ENCODE results near the gene CEACAM8.
"Not testable (repeated sequence)": the region's sequence is repeated elsewhere in the genome, so short reads cannot be mapped to it uniquely, and the experiment has no call there.

Gene CEACAM8

DNA sequence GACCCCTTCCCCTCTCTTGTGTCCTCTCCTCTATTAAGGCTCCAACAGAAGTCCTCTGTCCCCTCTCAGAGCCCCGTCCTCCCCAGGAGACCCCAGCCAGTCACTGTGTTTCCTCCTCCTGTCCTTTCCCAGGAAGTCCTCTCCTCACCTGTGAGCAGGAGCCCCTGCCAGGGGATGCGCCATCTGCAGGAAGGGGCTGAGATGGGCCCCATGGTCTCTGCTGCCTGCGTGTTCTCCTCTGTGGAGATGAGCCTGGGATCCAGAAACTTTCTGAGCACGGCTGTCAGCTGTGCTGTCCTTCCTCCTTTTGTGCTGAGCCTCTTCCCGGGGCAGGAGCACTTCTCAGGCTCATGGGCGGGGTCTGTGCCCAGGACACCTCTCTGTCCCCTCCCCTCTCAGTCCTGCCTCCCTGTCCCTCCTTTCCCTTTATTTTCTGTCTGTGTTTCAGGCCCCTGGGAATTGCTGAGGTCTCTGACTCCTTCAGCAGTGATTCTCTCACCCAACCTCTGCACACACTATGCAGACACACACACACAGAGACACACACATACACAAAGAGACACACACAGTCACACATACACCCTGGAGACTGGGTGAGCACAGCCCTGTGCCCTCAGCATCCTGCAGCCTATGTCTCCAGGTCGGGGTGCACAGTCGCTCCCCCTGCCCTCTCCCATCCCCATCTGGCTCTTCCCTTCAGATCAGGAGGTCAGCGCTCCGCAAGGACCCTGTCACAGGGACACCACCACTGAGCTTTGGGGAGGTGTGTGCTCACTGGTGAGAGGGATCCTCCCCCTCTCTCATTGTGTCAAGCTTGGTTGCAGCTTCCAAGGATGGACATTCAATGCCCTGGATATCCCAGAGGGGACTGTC is at the start of gene CEACAM8:
TSS of gene CEACAM8 (minus strand) at position 308 of the 873 bp plus-strand sequence. CDS start at position 212, 96 bp downstream.
- no peak for DNase-seq

GRCh38 chr19:42639324-42640092 is 44.8 kb upstream of the CEACAM8 start:
- DNase-seq: not testable (repeated sequence)

DNA sequence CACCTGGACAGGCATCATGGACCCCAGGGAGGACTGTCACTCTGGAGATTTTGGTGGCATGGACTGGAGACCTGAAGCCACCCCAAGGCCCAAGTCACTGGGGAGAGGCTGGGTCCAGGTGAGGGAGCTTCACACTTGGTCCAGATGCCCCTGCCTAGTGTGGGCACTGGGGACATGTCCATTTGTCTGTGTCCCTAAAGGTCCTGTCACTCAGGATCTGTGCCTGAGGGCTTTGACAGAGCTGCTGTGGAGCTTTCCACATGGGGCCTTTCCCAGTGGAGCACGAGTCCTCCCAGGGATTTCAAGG is 40.5 kb upstream of the CEACAM8 start:
- no peak for DNase-seq

GRCh38 chr19:42634409-42635232 is 39.9 kb upstream of the CEACAM8 start:
- peak; percentile 74 for DNase-seq

DNA sequence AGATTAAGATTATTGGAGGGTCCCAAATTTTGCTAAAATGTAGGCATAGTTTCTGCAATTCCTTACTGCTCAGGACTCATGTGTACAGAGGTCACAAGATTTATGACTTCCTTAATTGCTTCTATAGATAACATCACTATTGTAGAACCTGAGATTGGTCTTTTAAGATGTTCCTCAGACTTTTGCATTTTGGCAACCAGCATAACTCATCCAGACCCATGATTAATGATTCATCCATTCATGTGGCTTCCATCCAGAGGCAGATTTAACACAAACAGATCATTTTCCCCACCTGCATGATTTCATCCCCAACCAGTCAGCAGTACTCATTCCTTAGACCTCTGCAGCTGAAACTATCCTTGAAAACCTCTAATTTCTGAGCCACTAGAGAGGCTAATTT is 34.5 kb upstream of the CEACAM8 start:
- DNase-seq: no peak

GRCh38 chr19:42628411-42629140 is 33.9 kb upstream of the CEACAM8 start:
- no peak for DNase-seq

- no peak for DNase-seq
Measured at GRCh38 chr19:42627916-42628315, 33.2 kb upstream of the CEACAM8 start.

DNA sequence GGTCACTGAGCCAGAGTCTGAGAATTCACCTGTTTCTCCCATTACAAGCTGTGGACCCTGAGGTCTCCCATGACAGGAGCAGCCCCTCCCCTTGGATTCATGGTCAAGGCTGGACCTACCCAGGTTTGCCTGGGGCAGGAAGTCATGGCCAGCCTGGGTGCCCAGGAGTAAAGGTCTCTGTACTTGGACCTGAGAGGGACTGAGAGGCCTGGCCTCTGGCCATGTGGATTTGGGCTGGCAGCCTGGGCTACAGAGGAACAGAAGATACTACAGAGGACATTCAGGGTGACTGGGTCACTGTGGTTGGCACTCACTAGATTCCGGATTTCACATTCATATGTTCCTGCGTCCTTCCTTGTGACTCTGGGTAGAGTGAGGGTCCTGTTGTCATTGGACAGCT is 31.5 kb upstream of the CEACAM8 start:
- no peak for DNase-seq

DNA sequence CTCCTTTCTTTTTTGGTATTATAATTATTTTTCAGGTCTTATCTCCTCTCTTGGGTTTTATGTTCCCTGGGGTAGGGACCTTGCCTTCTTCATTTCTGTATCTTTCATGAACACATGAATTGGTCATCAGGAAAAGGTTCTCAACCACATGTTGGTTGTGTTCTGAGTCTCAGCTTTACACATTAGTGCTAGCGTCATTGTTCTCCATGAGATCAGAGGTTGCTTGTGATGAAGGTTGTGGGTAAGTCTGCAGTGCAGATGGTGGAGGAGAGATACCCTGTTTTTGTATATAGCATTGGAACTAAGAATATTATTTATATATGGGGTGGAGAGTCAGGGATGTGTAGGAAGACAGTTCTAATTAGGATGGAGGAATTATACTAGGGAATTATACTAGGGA is 24.5 kb upstream of the CEACAM8 start:
- no peak for DNase-seq

GRCh38 chr19:42613666-42614065 is 18.9 kb upstream of the CEACAM8 start:
- DNase-seq: no peak

DNA sequence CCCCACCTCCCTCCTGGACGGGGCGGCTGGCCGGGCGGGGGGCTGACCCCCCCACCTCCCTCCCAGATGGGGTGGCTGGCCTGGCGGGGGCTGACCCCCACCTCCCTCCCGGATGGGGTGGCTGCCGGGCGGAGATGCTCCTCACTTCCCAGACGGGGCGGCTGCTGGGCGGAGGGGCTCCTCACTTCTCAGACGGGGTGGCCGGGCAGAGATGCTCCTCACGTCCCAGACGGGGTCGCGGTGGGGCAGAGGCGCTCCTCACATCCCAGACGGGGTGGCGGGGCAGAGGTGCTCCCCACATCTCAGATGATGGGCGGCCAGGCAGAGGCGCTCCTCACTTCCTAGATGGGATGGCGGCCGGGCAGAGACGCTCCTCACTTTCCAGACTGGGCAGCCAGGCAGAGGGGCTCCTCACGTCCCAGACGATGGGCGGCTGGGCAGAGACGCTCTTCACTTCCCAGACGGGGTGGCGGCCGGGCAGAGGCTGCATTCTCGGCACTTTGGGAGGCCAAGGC is 15.7 kb upstream of the CEACAM8 start:
- DNase-seq: not testable (repeated sequence)

- DNase-seq: peak; percentile 81
Measured at GRCh38 chr19:42606660-42607351, 12.1 kb upstream of the CEACAM8 start.

GRCh38 chr19:42601811-42602443 is 7.2 kb upstream of the CEACAM8 start:
- no peak for DNase-seq

GRCh38 chr19:42596391-42597072 is 1.8 kb upstream of the CEACAM8 start:
- peak; percentile 76 for DNase-seq

DNA sequence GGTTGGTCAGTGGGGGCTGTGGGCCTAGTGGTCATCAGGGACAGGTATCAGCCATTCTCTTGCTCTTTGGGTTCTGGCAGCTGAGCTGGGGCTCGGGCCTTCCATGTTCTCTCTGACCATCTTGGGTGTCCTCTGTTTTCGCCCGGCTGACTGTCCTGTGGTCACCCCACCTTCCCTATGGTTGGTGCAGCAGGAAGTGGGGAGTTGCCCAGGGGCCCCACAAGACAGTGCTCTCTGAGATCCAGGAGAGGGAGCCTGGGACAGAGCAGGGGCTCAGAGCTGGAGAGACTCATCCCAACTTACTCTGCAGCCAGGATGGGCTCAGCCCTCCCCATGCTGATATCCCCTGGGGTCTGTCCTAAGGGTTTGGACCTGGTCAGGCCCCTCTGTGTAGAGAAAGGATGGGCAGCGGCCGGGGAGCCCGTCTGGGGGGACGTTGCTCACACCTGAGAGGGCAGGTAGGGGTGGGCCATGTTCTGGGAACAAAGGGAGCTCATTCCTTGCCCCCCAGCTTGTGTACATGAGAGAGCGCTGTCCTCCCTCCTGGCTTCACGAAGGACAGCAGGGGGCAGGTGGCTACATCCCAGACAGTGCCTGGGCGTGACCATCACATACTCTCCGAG is 937 bp upstream of the CEACAM8 start:
- DNase-seq: no peak

DNA sequence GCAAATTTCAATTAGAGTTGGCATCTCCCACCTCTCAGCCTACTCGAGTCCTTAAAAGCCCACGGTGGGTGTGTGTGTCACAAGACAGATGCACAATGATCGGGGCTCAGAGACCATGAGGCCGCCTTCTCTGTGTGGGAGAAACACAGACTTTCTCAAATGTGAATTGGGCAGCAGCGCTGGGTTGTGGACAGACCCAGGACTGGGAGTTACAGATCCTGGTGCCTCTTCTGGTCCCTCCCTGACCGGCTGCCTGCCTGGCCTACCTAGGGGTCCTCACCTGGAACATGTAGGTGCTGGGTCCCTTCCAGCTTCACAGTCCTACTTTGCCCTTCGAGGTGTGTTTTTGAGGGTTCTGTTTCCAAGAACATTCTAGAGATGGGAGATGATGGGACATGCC is 4.9 kb downstream of the CEACAM8 start:
- DNase-seq: no peak

DNA sequence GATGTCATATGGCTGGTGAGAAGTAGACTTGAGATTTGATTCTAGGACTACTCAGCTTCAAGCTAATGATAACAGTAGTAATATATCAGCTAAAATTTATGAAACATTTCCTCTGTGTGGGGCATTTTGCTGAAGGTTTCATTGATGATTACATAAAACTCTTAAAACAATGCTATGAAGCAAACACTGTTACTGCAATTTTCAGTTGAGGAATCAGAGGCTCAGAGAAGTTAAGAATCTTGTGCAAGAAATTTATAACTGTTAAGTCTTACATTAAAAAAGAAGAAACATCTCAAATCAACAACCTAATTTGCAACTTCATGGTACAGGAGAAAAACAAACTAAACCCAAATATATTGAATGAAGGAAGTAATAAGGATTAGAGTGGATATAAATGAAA is 10.3 kb downstream of the CEACAM8 start:
- no peak for DNase-seq

GRCh38 chr19:42577016-42577415 is 17.7 kb downstream of the CEACAM8 start:
- no peak for DNase-seq

DNA sequence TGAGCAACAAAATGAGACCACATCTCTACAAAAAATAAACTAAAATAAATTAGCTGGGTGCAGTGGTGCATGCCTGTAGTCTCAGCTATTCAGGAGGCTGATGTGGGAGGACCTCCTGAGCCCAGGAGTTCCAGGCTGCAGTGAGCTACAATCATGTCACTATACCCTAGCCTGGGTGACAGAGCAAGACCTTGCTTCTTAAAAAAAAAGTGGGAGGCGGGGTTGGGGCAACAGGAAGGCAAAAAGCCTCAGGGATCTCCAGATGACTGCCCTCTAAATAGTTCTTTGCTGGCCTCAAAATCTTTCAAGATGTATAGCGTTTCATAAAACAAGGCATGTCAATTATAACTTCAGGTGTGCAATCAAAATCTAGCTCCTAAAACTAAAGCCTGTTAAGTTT is 18.5 kb downstream of the CEACAM8 start:
- no peak for DNase-seq

- DNase-seq: no peak
Measured at GRCh38 chr19:42573642-42574041, 21.1 kb downstream of the CEACAM8 start.
